ENCODE measurements around the gene RPLP1. TPM values are rescaled to one million over a fixed set of nuclear protein-coding genes. Genes with fewer than 3 reads are reported as not detected.

Gene RPLP1
- polyA plus RNA-seq, 1 experiment = 722 TPM

DNA sequence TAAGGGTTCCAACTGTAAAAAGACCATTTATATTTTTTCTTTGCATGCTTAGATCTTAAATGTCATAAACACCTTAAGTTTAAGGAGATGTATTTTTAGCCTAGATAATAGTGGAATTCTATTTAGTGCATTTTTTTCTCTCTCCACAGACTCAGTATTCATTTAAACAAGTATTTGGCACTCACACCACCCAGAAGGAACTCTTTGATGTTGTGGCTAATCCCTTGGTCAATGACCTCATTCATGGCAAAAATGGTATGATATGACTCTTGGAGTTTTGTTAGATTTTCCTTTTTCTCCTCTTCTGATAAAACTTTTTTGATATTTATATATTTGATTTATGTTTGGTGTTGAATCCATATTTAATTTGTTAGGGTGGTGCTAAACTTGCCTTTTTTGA lies 31.1 kb upstream of the RPLP1 start:
- Histone ChIP-seq H3K4me3 (ENCODE audit: low read depth, low read length) (no peak overlapping the region), H3K27ac (ENCODE audit: low read depth, low read length) (no peak overlapping the region), H3K9me3 (ENCODE audit: control insufficient read depth, insufficient read depth, low read length) (no peaks in the 10 kb centered on the region), H3K27me3 (ENCODE audit: control insufficient read depth, insufficient read depth, low read length) (no peaks in the 10 kb centered on the region)
- ChIA-PET POLR2A (interaction anchor here (1.0 kb wide), 1 partner anchor 10 kb away, joined by 3 read pairs; no protein-coding TSS in a partner anchor), CTCF (interaction anchor here (0.6 kb wide), 1 partner anchor 16 kb away, joined by 6 read pairs; no protein-coding TSS in a partner anchor)
- TF ChIP-seq CTCF (IDR thresholded peaks at IDR 0.05; ENCODE audit: low read depth, low read length) = no peak
- DNase-seq (ENCODE audit: low read depth, low spot score) = no peak

DNA sequence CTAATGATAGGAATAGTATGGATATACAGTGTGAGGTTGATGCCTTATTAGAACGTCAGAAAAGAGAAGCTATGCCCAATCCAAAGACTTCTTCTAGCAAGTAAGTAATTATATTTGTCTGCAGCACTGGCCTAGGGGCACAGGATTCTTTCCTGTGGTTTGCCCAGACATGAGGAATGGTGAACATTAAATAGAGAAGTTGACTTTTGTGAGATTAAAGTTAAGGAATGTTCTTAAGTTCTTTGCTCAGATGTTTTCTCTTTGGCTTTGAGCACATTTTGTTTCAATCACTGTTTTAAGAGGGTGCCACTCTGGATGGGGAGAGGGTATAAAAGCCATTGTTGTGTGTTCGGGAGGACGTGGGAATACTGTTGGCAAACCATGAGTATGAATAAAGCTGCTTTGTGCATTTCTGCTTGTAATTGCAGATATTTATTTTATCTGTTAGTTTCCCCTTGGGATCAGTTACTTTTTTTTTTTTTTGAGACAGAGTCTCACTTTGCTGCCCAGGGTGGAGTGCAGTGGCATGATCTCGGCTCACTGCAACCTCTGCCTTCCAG lies 30.2 kb upstream of the RPLP1 start:
- Histone ChIP-seq H3K4me3 (ENCODE audit: low read depth, low read length) (no peak overlapping the region), H3K27ac (ENCODE audit: low read depth, low read length) (no peak overlapping the region), H3K9me3 (ENCODE audit: control insufficient read depth, insufficient read depth, low read length) (no peaks in the 10 kb centered on the region), H3K27me3 (ENCODE audit: control insufficient read depth, insufficient read depth, low read length) (no peaks in the 10 kb centered on the region)
- POLR2A ChIA-PET = interaction anchor here (1.0 kb wide), 1 partner anchor 9 kb away, joined by 3 read pairs; no protein-coding TSS in a partner anchor
- DNase-seq (ENCODE audit: low read depth, low spot score) = no peak
- CTCF ChIA-PET = no interaction called here
- TF ChIP-seq CTCF (IDR thresholded peaks at IDR 0.05; ENCODE audit: low read depth, low read length) = no peak

DNA sequence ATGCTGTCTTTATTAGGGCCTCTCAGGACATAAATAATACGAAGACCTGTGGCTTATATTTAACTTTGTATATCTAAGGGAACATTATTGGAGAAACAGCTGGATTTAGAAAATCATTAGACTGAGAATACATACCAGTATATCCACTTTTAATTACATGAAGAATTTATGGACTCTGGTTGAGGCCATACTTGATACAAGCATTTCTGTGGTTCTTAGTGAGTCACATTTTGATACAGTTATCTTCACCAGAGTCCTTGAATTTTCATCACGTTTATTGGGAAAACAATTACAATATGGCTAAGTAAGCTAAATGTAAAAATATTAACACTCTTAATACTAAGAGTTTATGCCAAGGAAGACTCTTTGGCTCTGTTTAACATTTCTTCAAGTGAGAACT lies 28.6 kb upstream of the RPLP1 start:
- no peak for DNase-seq (ENCODE audit: low read depth, low spot score)
- POLR2A ChIA-PET = interaction anchor here (0.8 to 1.0 kb wide), 2 partner anchors 10 to 15 kb away, joined by 3 to 4 read pairs; partner anchors contain the start of gene KIF23
- CTCF ChIA-PET = interaction anchor here (0.7 to 1.2 kb wide), 3 partner anchors 39 to 366 kb away, joined by 3 to 4 read pairs (median 3); no protein-coding TSS in a partner anchor

DNA sequence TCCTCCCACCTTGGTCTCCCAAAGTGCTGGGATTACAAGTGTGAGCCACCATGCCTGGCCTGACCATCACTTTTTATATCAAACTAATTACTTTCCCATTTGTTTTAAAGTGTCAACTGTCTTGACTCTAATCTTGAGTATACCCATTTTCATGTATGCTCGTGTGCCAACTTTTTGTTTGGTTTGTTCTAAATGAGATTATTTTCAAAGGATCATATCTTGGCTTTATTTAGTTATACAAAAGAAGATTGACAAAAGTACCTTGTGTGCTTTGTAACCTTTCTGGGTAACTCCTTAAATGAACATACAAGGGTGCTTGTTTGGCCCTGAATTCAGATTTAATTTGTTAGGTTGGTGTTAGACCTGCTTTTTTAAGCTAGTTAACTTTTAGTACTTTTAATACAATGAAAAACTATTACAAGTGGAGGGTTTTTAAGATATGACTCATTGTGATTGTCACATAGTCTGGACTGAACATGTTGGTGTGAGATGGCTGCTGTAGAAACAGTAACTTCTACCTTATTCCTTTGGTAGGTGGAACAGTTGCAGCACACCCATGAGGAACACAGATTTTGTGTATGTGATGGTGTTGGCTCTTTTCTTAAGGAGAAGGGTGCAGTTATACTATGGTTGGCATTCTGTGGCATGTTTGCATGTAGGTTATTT lies 27.7 kb upstream of the RPLP1 start:
- CTCF ChIA-PET = interaction anchor here (1.2 kb wide), 1 partner anchor 42 kb away, joined by 3 read pairs; no protein-coding TSS in a partner anchor
- no peak overlapping the region for H3K4me3 ChIP-seq (ENCODE audit: low read depth, low read length)
- H3K9me3 ChIP-seq (ENCODE audit: control insufficient read depth, insufficient read depth, low read length) = no peaks in the 10 kb centered on the region
- POLR2A ChIA-PET = interaction anchor here (1.0 kb wide), 2 partner anchors 14 to 27 kb away, joined by 3 to 4 read pairs; no protein-coding TSS in a partner anchor
- DNase-seq (ENCODE audit: low read depth, low spot score) = no peak
- TF ChIP-seq CTCF (IDR thresholded peaks at IDR 0.05; ENCODE audit: low read depth, low read length) = no peak
- H3K27ac ChIP-seq (ENCODE audit: low read depth, low read length) = no peak overlapping the region
- no peaks in the 10 kb centered on the region for H3K27me3 ChIP-seq (ENCODE audit: control insufficient read depth, insufficient read depth, low read length)

More for the DNA sequence above, 28.6 kb upstream of the RPLP1 start:
- H3K4me3 ChIP-seq (ENCODE audit: low read depth, low read length) = no peak overlapping the region
- no peak for TF ChIP-seq CTCF (IDR thresholded peaks at IDR 0.05; ENCODE audit: low read depth, low read length)
- H3K9me3 ChIP-seq (ENCODE audit: control insufficient read depth, insufficient read depth, low read length) = no peaks in the 10 kb centered on the region
- H3K27me3 ChIP-seq (ENCODE audit: control insufficient read depth, insufficient read depth, low read length) = no peaks in the 10 kb centered on the region
- no peak overlapping the region for H3K27ac ChIP-seq (ENCODE audit: low read depth, low read length)

- TF ChIP-seq CTCF (IDR thresholded peaks at IDR 0.05; ENCODE audit: low read depth, low read length) = no peak
- CTCF ChIA-PET = no interaction called here
Observed at GRCh38 chr15:69433831-69434230, 18.8 kb upstream of the RPLP1 start.

More at GRCh38 chr15:69433831-69434230, 18.8 kb upstream of the RPLP1 start:
- Histone ChIP-seq H3K27ac (ENCODE audit: low read depth, low read length) (no peak overlapping the region), H3K27me3 (ENCODE audit: control insufficient read depth, insufficient read depth, low read length) (no peaks in the 10 kb centered on the region), H3K4me3 (ENCODE audit: low read depth, low read length) (no peak overlapping the region), H3K9me3 (ENCODE audit: control insufficient read depth, insufficient read depth, low read length) (no peaks in the 10 kb centered on the region; the same call in 1 of the 2 replicates)
- POLR2A ChIA-PET = interaction anchor here (3.0 kb wide), 1 partner anchor 19 kb away, joined by 13 read pairs; the partner anchor contains the start of gene RPLP1
- no peak for DNase-seq (ENCODE audit: low read depth, low spot score)
